22Rv1 (cell line): ENCODE measurements around the gene PRSS38.

ENCODE experiments used
- CTCF ChIP-seq: fragments of 450-650 bp; IDR thresholded peaks from 2 replicates; pipeline ENCODE4 v1.5.1; 2017; ENCODE audit warnings: mild to moderate bottlenecking
- ZFX ChIP-seq: fragments of 450-650 bp; IDR thresholded peaks from 2 replicates; pipeline ENCODE4 v1.6.1; 2017; ENCODE audit warnings: antibody characterized with exemption, borderline replicate concordance

- TF ChIP-seq CTCF (no peak), ZFX (no peak)
These were observed 46.8 kb upstream of the PRSS38 start for GRCh38 chr1:227768640-227769039.
